Mammary epithelial cell (primary cell): Measurements from ENCODE around the gene PLXNA4.

Source experiments
- CTCF ChIP-seq, 2 donors: IDR thresholded peaks in 1 of 2; conservative IDR thresholded peaks in 1 of 2; 2 replicates each; pipeline ENCODE4 v1.5.1; 2011 to 2012; ENCODE audit warnings: inconsistent platforms in 2 of 2, low read length in 2 of 2, mild to moderate bottlenecking in 2 of 2, control low read depth in 1 of 2, low read depth in 1 of 2; ENCODE audit not compliant: insufficient read depth in 1 of 2; ENCODE audit errors: extremely low read depth in 1 of 2
- EZH2 ChIP-seq: IDR thresholded peaks from 2 replicates; pipeline ENCODE4 v1.6.1; 2012; ENCODE audit warnings: low read length, inconsistent platforms, borderline replicate concordance

GRCh38 chr7:132355048-132355447 lies 221.2 kb downstream of the PLXNA4 start:
- TF ChIP-seq CTCF (conservative IDR thresholded peaks at IDR 0.05 in 1 of 2, IDR thresholded peaks at IDR 0.05 in 1 of 2; ENCODE audit: extremely low read depth in 1 of 2, insufficient read depth in 1 of 2, low read depth in 1 of 2, low read length in 2 of 2) = no peak
- no peak for TF ChIP-seq EZH2
